PC-3 (cell line): Measurements from ENCODE around the gene CLEC5A. TPM values are rescaled to one million over a fixed set of nuclear protein-coding genes. Genes with fewer than 3 reads are reported as not detected.

ENCODE experiments used
- ATAC-seq: fragments of 200-7000 bp; cut with Tn5 transposase; 2 replicates; pipeline ENCODE4 v1.9.1; 2020; ENCODE audit warnings: mild to moderate bottlenecking, moderate library complexity
- BruUV-seq: library from RNA; stranded (reverse); fragments of 400-500 nt; replicated peaks from 2 replicates; lab custom pipeline; 2021; lab: Mats Ljungman, UMichigan
- CTCF ChIA-PET: fragments of 300-600 bp; sonication (Branson Sonifier 250); formaldehyde crosslinking; loops from one replicate; lab custom pipeline; 2022; ENCODE audit warnings: antibody characterized with exemption; lab: Charles Lee
- POLR2A ChIA-PET: fragments of 300-600 bp; sonication (Branson Sonifier 250); formaldehyde crosslinking; loops from one replicate; lab custom pipeline; 2022; ENCODE audit warnings: antibody characterized with exemption; ENCODE audit not compliant: unreplicated experiment; lab: Charles Lee
- DNase-seq: peaks from one replicate; pipeline ENCODE4 v3.0.0-alpha.2; 2015
- H2AFZ ChIP-seq: fragments of 300-600 bp; sonication (generic); 2 replicates; pipeline ENCODE4 v1.6.0; 2016; ENCODE audit warnings: antibody characterized with exemption, low read length
- H3F3A ChIP-seq: fragments of 300-600 bp; sonication (generic); one replicate; pipeline ENCODE4 v1.6.0; 2017; ENCODE audit warnings: antibody characterized with exemption, low read length, control low read depth, mild to moderate bottlenecking; ENCODE audit not compliant: unreplicated experiment
- H3K27ac ChIP-seq: fragments of 300-600 bp; sonication (generic); 2 replicates; pipeline ENCODE4 v1.5.1; 2016; ENCODE audit warnings: mild to moderate bottlenecking, low read length
- H3K27me3 ChIP-seq: fragments of 300-600 bp; sonication (generic); 2 replicates; pipeline ENCODE4 v1.6.1; 2016; ENCODE audit warnings: low read length, mixed read lengths
- H3K36me3 ChIP-seq: fragments of 300-600 bp; sonication (generic); 2 replicates; pipeline ENCODE4 v1.6.1; 2016; ENCODE audit warnings: low read depth, mixed run types, low read length, mixed read lengths
- H3K4me1 ChIP-seq: fragments of 300-600 bp; sonication (generic); 2 replicates; pipeline ENCODE4 v1.5.1; 2016; ENCODE audit warnings: low read length; ENCODE audit not compliant: insufficient read depth
- H3K4me2 ChIP-seq: fragments of 300-600 bp; sonication (generic); 2 replicates; pipeline ENCODE4 v1.6.0; 2016; ENCODE audit warnings: low read length
- H3K4me3 ChIP-seq: fragments of 300-600 bp; sonication (generic); 2 replicates; pipeline ENCODE4 v1.5.1; 2016; ENCODE audit warnings: mild to moderate bottlenecking, low read length, mixed read lengths
- H3K79me2 ChIP-seq: fragments of 300-600 bp; sonication (generic); 2 replicates; pipeline ENCODE4 v1.6.1; 2017; ENCODE audit warnings: low read length, mixed read lengths
- H3K9ac ChIP-seq: fragments of 300-600 bp; sonication (generic); 2 replicates; pipeline ENCODE4 v1.6.0; 2016; ENCODE audit warnings: mild to moderate bottlenecking, low read length
- H3K9me2 ChIP-seq: fragments of 300-600 bp; sonication (generic); replicated peaks from 2 replicates; pipeline ENCODE4 v1.6.1; 2016; ENCODE audit warnings: mixed run types, low read length, mixed read lengths
- H3K9me3 ChIP-seq: fragments of 300-600 bp; sonication (generic); 2 replicates; pipeline ENCODE4 v1.6.1; 2016; ENCODE audit warnings: low read length, mixed read lengths
- H4K20me1 ChIP-seq: fragments of 300-600 bp; sonication (generic); 2 replicates; pipeline ENCODE4 v1.6.1; 2016; ENCODE audit warnings: low read length, mixed read lengths
- CTCF ChIP-seq: fragments of 300-600 bp; sonication (generic); conservative IDR thresholded peaks from 2 replicates; pipeline ENCODE4 v1.5.1; 2017; ENCODE audit warnings: antibody characterized with exemption, low read depth, mild to moderate bottlenecking, low read length
- EZH2 ChIP-seq: fragments of 300-600 bp; sonication (generic); IDR thresholded peaks from one replicate; pipeline ENCODE4 v1.6.1; 2017; ENCODE audit warnings: antibody characterized with exemption, mild to moderate bottlenecking, low read length; ENCODE audit not compliant: unreplicated experiment
- EZH2phosphoT487 ChIP-seq: fragments of 300-600 bp; sonication (generic); IDR thresholded peaks from 2 replicates; pipeline ENCODE4 v1.6.1; 2018; ENCODE audit warnings: mild to moderate bottlenecking, antibody characterized with exemption, low read length, borderline replicate concordance
- intact Hi-C: fragments of 100-400 bp; cut with micrococcal nuclease; formaldehyde crosslinking; loops from 2 replicates; pipeline ENCODE4 v1.9.0; 2023
- total RNA-seq: library from RNA; depleted of rRNA; stranded (reverse); fragments of >200 nt; gene quantifications from 2 replicates; pipeline ENCODE4 v1.2.3, GENCODE V29; 2014; rRNA removed

CLEC5A gene
- total RNA-seq, 1 experiment from 2014 or later, result not detected

GRCh38 chr7:141880960-141881359, 65.8 kb downstream of the CLEC5A start:
- peaks cover 41% of the 10 kb centered on the region for H3K27me3 ChIP-seq
- no peaks in the 10 kb centered on the region for H3K36me3 ChIP-seq
- H3K9ac ChIP-seq, result no peak overlapping the region
- no peaks in the 10 kb centered on the region for H3K9me3 ChIP-seq
- no peaks in the 10 kb centered on the region for H4K20me1 ChIP-seq
- no peaks in the 10 kb centered on the region for H3K79me2 ChIP-seq
- H3K4me1 ChIP-seq, result no peaks in the 10 kb centered on the region
- H2AFZ ChIP-seq, result no peak overlapping the region
- ChIA-PET CTCF (no interaction called here), POLR2A (no interaction called here)
- no peak overlapping the region for H3K27ac ChIP-seq
- no peak overlapping the region for H3K4me3 ChIP-seq
- intact Hi-C loops, result no loop called here
- no TSS peak for BruUV-seq
- no peak overlapping the region for H3K4me2 ChIP-seq
- TF ChIP-seq CTCF (no peak), EZH2phosphoT487 (no peak), EZH2 (no peak)
- H3K9me2 ChIP-seq, result no peaks in the 10 kb centered on the region
- no peak for ATAC-seq
- no peak for DNase-seq
- no peaks in the 10 kb centered on the region for H3F3A ChIP-seq

GRCh38 chr7:141877365-141877764, 69.4 kb downstream of the CLEC5A start:
- H3K79me2 ChIP-seq, result no peaks in the 10 kb centered on the region
- no peak overlapping the region for H3K9ac ChIP-seq
- CTCF ChIA-PET, result no interaction called here
- no peaks in the 10 kb centered on the region for H3K4me1 ChIP-seq
- H3K27me3 ChIP-seq, result peaks cover 27% of the 10 kb centered on the region
- no TSS peak for BruUV-seq
- no peak overlapping the region for H2AFZ ChIP-seq
- H3K27ac ChIP-seq, result no peak overlapping the region
- ATAC-seq (no peak), DNase-seq (no peak)
- intact Hi-C loops, result no loop called here
- no peak overlapping the region for H3K4me3 ChIP-seq
- H3K9me2 ChIP-seq, result no peaks in the 10 kb centered on the region
- POLR2A ChIA-PET, result no interaction called here
- no peak overlapping the region for H3K4me2 ChIP-seq
- H3K36me3 ChIP-seq, result no peaks in the 10 kb centered on the region
- H4K20me1 ChIP-seq, result no peaks in the 10 kb centered on the region
- TF ChIP-seq CTCF (no peak), EZH2phosphoT487 (no peak), EZH2 (no peak)
- no peaks in the 10 kb centered on the region for H3K9me3 ChIP-seq
- H3F3A ChIP-seq, result no peaks in the 10 kb centered on the region

Other genes starting within 250 kb of the CLEC5A start
- gene DENND11, start 244.8 kb downstream of the CLEC5A start, total RNA-seq, result 6.7 and 6.9 TPM in 2 replicates
- gene WEE2, start 238.6 kb downstream of the CLEC5A start, total RNA-seq, result not detected in 2 replicates
- gene SSBP1, start 208.6 kb downstream of the CLEC5A start, total RNA-seq, result 212 and 269 TPM in 2 replicates
- 0.40 TPM in 1 of 2 replicates, not detected in the other for gene TAS2R3, start 182.9 kb downstream of the CLEC5A start, total RNA-seq
- gene TAS2R4, start 170.3 kb downstream of the CLEC5A start, total RNA-seq, result 0.35 TPM in 1 of 2 replicates, not detected in the other
- 0.26 and 1.4 TPM in 2 replicates for gene TAS2R5, start 156.8 kb downstream of the CLEC5A start, total RNA-seq
- not detected in 2 replicates for gene PRSS37, start 105.5 kb downstream of the CLEC5A start, total RNA-seq
- not detected in 2 replicates for gene OR9A4, start 30.6 kb downstream of the CLEC5A start, total RNA-seq
- not detected in 2 replicates for gene TAS2R38, start 26.8 kb upstream of the CLEC5A start, total RNA-seq
- gene MGAM, start 48.9 kb upstream of the CLEC5A start, total RNA-seq, result not detected in 2 replicates
- gene MGAM2, start 164.7 kb upstream of the CLEC5A start, total RNA-seq, result not detected in 2 replicates